WTC11 (cell line): ENCODE measurements around the gene GFRA1. TPM values are rescaled to one million over a fixed set of nuclear protein-coding genes. Genes with fewer than 3 reads are reported as not detected.

Experiments
- ATAC-seq: fragments of 200-7000 bp; cut with Tn5 transposase; 2 replicates; pipeline ENCODE4 v1.10.0; 2021; ENCODE audit warnings: mild to moderate bottlenecking, moderate library complexity
- CTCF ChIA-PET: fragments of 300-600 bp; sonication (Branson Sonifier 250); formaldehyde crosslinking; loops from one replicate; lab custom pipeline; 2021; ENCODE audit warnings: antibody characterized with exemption; lab: Charles Lee
- POLR2A ChIA-PET: fragments of 350-600 bp; sonication (Branson Sonifier 250); formaldehyde crosslinking; loops from one replicate; lab custom pipeline; 2021; ENCODE audit warnings: antibody characterized with exemption; lab: Charles Lee
- DNase-seq: peaks from one replicate; pipeline ENCODE4 v3.0.0; 2021; ENCODE audit warnings: low spot score
- H3K27ac Mint-ChIP-seq: 2 replicates; pipeline ENCODE4 v1.8.0; 2021; ENCODE audit warnings: mixed read lengths
- H3K27me3 Mint-ChIP-seq: 2 replicates; pipeline ENCODE4 v1.8.0; 2021; ENCODE audit warnings: low read depth, mild to moderate bottlenecking, moderate library complexity, mixed read lengths
- H3K36me3 Mint-ChIP-seq: 2 replicates; pipeline ENCODE4 v1.8.0; 2021; ENCODE audit warnings: mixed read lengths
- H3K4me1 Mint-ChIP-seq: 2 replicates; pipeline ENCODE4 v1.8.0; 2022; ENCODE audit warnings: mixed read lengths
- H3K4me3 Mint-ChIP-seq: 2 replicates; pipeline ENCODE4 v1.8.0; 2021; ENCODE audit warnings: mild to moderate bottlenecking, moderate library complexity, mixed read lengths
- H3K9me3 Mint-ChIP-seq: 2 replicates; pipeline ENCODE4 v1.8.0; 2021; ENCODE audit warnings: mixed read lengths
- AR ChIP-seq: fragments of 250-450 bp; sonication (Bioruptor Pico); IDR thresholded peaks from 2 replicates; pipeline ENCODE4 v1.9.0; 2021; ENCODE audit warnings: mild to moderate bottlenecking
- ARID4B ChIP-seq: sonication (generic); formaldehyde crosslinking; IDR thresholded peaks from 2 replicates; pipeline ENCODE4 v1.8.0; 2023; ENCODE audit warnings: missing genetic modification reagents, mild to moderate bottlenecking, borderline replicate concordance
- ATF2 ChIP-seq: sonication (generic); formaldehyde crosslinking; IDR thresholded peaks from 2 replicates; pipeline ENCODE4 v1.8.1; 2022; ENCODE audit warnings: low read depth, missing genetic modification reagents, borderline replicate concordance
- CDX4 ChIP-seq: fragments of 250-450 bp; sonication (Bioruptor Pico); IDR thresholded peaks from 2 replicates; pipeline ENCODE4 v1.9.0; 2021; ENCODE audit warnings: moderate library complexity, mild to moderate bottlenecking, inconsistent platforms, borderline replicate concordance
- ELF4 ChIP-seq: sonication (generic); formaldehyde crosslinking; IDR thresholded peaks from 2 replicates; pipeline ENCODE4 v1.8.1; 2022; ENCODE audit warnings: low read depth, mild to moderate bottlenecking, moderate library complexity, missing genetic modification reagents
- GTF2I ChIP-seq: fragments of 250-450 bp; sonication (Bioruptor Pico); conservative IDR thresholded peaks from 2 replicates; pipeline ENCODE4 v1.4.0; 2021; ENCODE audit warnings: mild to moderate bottlenecking
- JUN ChIP-seq: sonication (generic); formaldehyde crosslinking; IDR thresholded peaks from 2 replicates; pipeline ENCODE4 v1.8.0; 2023; ENCODE audit warnings: mild to moderate bottlenecking, missing genetic modification reagents
- KAT7 ChIP-seq: sonication (generic); formaldehyde crosslinking; IDR thresholded peaks from 2 replicates; pipeline ENCODE4 v1.8.1; 2023; ENCODE audit warnings: missing genetic modification reagents, mild to moderate bottlenecking, borderline replicate concordance
- MXD4 ChIP-seq: fragments of 250-450 bp; sonication (Bioruptor Pico); IDR thresholded peaks from 2 replicates; pipeline ENCODE4 v1.8.0; 2021; ENCODE audit warnings: mild to moderate bottlenecking, moderate library complexity, borderline replicate concordance
- NFATC4 ChIP-seq: fragments of 250-450 bp; sonication (Bioruptor Pico); IDR thresholded peaks from 2 replicates; pipeline ENCODE4 v1.9.0; 2021; ENCODE audit warnings: mild to moderate bottlenecking
- NFYB ChIP-seq: sonication (generic); formaldehyde crosslinking; conservative IDR thresholded peaks from 2 replicates; pipeline ENCODE4 v1.8.0; 2022; ENCODE audit warnings: low read depth, missing genetic modification reagents
- NR3C1 ChIP-seq: sonication (generic); formaldehyde crosslinking; conservative IDR thresholded peaks from 2 replicates; pipeline ENCODE4 v1.8.1; 2023; ENCODE audit warnings: low read depth, mild to moderate bottlenecking, missing genetic modification reagents
- PRRX2 ChIP-seq: fragments of 250-450 bp; sonication (Bioruptor Pico); IDR thresholded peaks from 2 replicates; pipeline ENCODE4 v1.8.0; 2021; ENCODE audit warnings: mild to moderate bottlenecking
- SMAD4 ChIP-seq: sonication (generic); formaldehyde crosslinking; IDR thresholded peaks from 2 replicates; pipeline ENCODE4 v1.8.0; 2022; ENCODE audit warnings: mild to moderate bottlenecking, missing genetic modification reagents
- TEAD1 ChIP-seq: sonication (generic); formaldehyde crosslinking; IDR thresholded peaks from 2 replicates; pipeline ENCODE4 v1.8.0; 2022; ENCODE audit warnings: mild to moderate bottlenecking, missing genetic modification reagents
- USF2 ChIP-seq: sonication (generic); formaldehyde crosslinking; IDR thresholded peaks from 2 replicates; pipeline ENCODE4 v1.8.1; 2023; ENCODE audit warnings: mild to moderate bottlenecking, missing genetic modification reagents, moderate library complexity
- ZNF219 ChIP-seq: sonication (generic); formaldehyde crosslinking; IDR thresholded peaks from 2 replicates; pipeline ENCODE4 v1.8.0; 2023; ENCODE audit warnings: missing genetic modification reagents, mild to moderate bottlenecking, borderline replicate concordance
- ZNF396 ChIP-seq: fragments of 250-450 bp; sonication (Bioruptor Pico); IDR thresholded peaks from 2 replicates; pipeline ENCODE4 v1.8.0; 2021; ENCODE audit warnings: mild to moderate bottlenecking, moderate library complexity, borderline replicate concordance
- ZNF671 ChIP-seq: fragments of 250-450 bp; sonication (Bioruptor Pico); IDR thresholded peaks from 2 replicates; pipeline ENCODE4 v1.8.0; 2021; ENCODE audit warnings: mild to moderate bottlenecking
- total RNA-seq: library from RNA; stranded (reverse); gene quantifications from 3 replicates; pipeline ENCODE4 v1.2.3, GENCODE V29; 2021

Gene GFRA1
- total RNA-seq, 1 experiment from 2014 or later: 4.4 TPM

GRCh38 chr10:116103668-116104067 lies 169.3 kb downstream of the GFRA1 start:
- ChIA-PET POLR2A (interaction anchor here (0.6 kb wide), 1 partner anchor 288 kb away, joined by 4 read pairs; no protein-coding TSS in a partner anchor), CTCF (no interaction called here)
- no peaks in the 10 kb centered on the region for H3K36me3 Mint-ChIP-seq

More at GRCh38 chr10:116103668-116104067, 169.3 kb downstream of the GFRA1 start:
- no peak overlapping the region for H3K27ac Mint-ChIP-seq
- H3K4me1 Mint-ChIP-seq: peaks cover 5% of the 10 kb centered on the region; the same call in 1 of the 2 replicates
- no peak for DNase-seq
- TF ChIP-seq JUN (CRISPR knock-in tag) (no peak), USF2 (CRISPR knock-in tag) (no peak), ELF4 (no peak), ZNF219 (CRISPR knock-in tag) (no peak), CDX4 (CRISPR knock-in tag) (no peak), ZNF396 (CRISPR knock-in tag) (no peak), TEAD1 (CRISPR knock-in tag) (no peak), ATF2 (no peak), NFYB (CRISPR knock-in tag) (no peak), AR (CRISPR knock-in tag) (no peak), KAT7 (CRISPR knock-in tag) (no peak), NR3C1 (no peak), MXD4 (no peak), GTF2I (CRISPR knock-in tag) (no peak), ZNF671 (CRISPR knock-in tag) (no peak), PRRX2 (CRISPR knock-in tag) (no peak), ARID4B (CRISPR knock-in tag) (no peak), NFATC4 (CRISPR knock-in tag) (no peak), SMAD4 (CRISPR knock-in tag) (no peak)
- peaks cover 18% of the 10 kb centered on the region for H3K9me3 Mint-ChIP-seq
- H3K27me3 Mint-ChIP-seq: no peaks in the 10 kb centered on the region; the same call in 1 of the 2 replicates
- H3K4me3 Mint-ChIP-seq: no peak overlapping the region
- ATAC-seq: no peak
